HEK293 (cell line): ENCODE measurements around the gene ABCB9.

ENCODE experiments used
- CTCF ChIA-PET: fragments of 350-600 bp; formaldehyde crosslinking; extraction: SDS; loops from one replicate; lab custom pipeline; 2021; ENCODE audit warnings: antibody characterized with exemption; lab: Yijun Ruan, JAX
- POLR2A ChIA-PET: fragments of 300-600 bp; formaldehyde crosslinking; extraction: SDS; loops from one replicate; lab custom pipeline; 2020; ENCODE audit warnings: antibody characterized with exemption, inconsistent platforms; lab: Yijun Ruan, JAX
- H3K27ac ChIP-seq: fragments of 200-500 bp; sonication (Bioruptor generic); 2 replicates; pipeline ENCODE4 v1.5.1; 2014; ENCODE audit warnings: low read depth, low read length, control low read depth, inconsistent platforms; ENCODE audit errors: extremely low read depth
- H3K36me3 ChIP-seq, 2 experiments: fragments of 200-500 bp in 1 of 2; sonication (Bioruptor generic) in 1 of 2; 1 replicate in 1 of 2; 2 replicates in 1 of 2; pipeline ENCODE4 v1.5.1; 2014 to 2017; ENCODE audit warnings: inconsistent platforms in 2 of 2, low read length in 2 of 2; ENCODE audit not compliant: control insufficient read depth in 2 of 2, insufficient read depth in 1 of 2
- H3K4me1 ChIP-seq: fragments of 200-500 bp; sonication (Bioruptor generic); 2 replicates; pipeline ENCODE4 v1.5.1; 2014; ENCODE audit warnings: mild to moderate bottlenecking, low read length, inconsistent platforms; ENCODE audit not compliant: control insufficient read depth, insufficient read depth
- H3K4me3 ChIP-seq: 2 replicates; pipeline ENCODE4 v1.5.1; 2011; ENCODE audit warnings: low read depth, mild to moderate bottlenecking, control low read depth, low read length, moderate library complexity
- H3K9me3 ChIP-seq: fragments of 200-500 bp; sonication (Bioruptor generic); 2 replicates; pipeline ENCODE4 v1.5.1; 2014; ENCODE audit warnings: low read depth, low read length, inconsistent platforms; ENCODE audit not compliant: control insufficient read depth, insufficient read depth
- BCL6B ChIP-seq: fragments of 450-650 bp; formaldehyde crosslinking; IDR thresholded peaks from 2 replicates; pipeline ENCODE4 v1.5.1; 2017; ENCODE audit warnings: missing biosample characterization, missing genetic modification characterization
- FEZF1 ChIP-seq: fragments of 450-650 bp; formaldehyde crosslinking; IDR thresholded peaks from 2 replicates; pipeline ENCODE4 v1.5.1; 2016; ENCODE audit warnings: missing biosample characterization, missing genetic modification characterization
- GFI1B ChIP-seq: fragments of 450-650 bp; formaldehyde crosslinking; IDR thresholded peaks from 2 replicates; pipeline ENCODE4 v1.5.1; 2016; ENCODE audit warnings: missing biosample characterization, missing genetic modification characterization
- WT1 ChIP-seq: fragments of 450-650 bp; formaldehyde crosslinking; IDR thresholded peaks from 2 replicates; pipeline ENCODE4 v1.5.1; 2016; ENCODE audit warnings: missing biosample characterization, missing genetic modification characterization
- ZFHX2 ChIP-seq: fragments of 450-650 bp; formaldehyde crosslinking; conservative IDR thresholded peaks from 2 replicates; pipeline ENCODE4 v1.5.1; 2016; ENCODE audit warnings: missing biosample characterization, missing genetic modification characterization
- ZFP69B ChIP-seq: fragments of 450-650 bp; formaldehyde crosslinking; IDR thresholded peaks from 2 replicates; pipeline ENCODE4 v1.5.1; 2016; ENCODE audit warnings: missing biosample characterization, missing genetic modification characterization
- ZNF140 ChIP-seq: fragments of 450-650 bp; formaldehyde crosslinking; IDR thresholded peaks from 2 replicates; pipeline ENCODE4 v1.5.1; 2016; ENCODE audit warnings: missing biosample characterization, missing genetic modification characterization
- ZNF18 ChIP-seq: fragments of 450-650 bp; formaldehyde crosslinking; IDR thresholded peaks from 2 replicates; pipeline ENCODE4 v1.5.1; 2016; ENCODE audit warnings: missing biosample characterization, missing genetic modification characterization
- ZNF214 ChIP-seq: fragments of 450-650 bp; formaldehyde crosslinking; IDR thresholded peaks from 2 replicates; pipeline ENCODE4 v1.5.1; 2017; ENCODE audit warnings: missing biosample characterization, mild to moderate bottlenecking, missing genetic modification characterization, borderline replicate concordance
- ZNF394 ChIP-seq: fragments of 450-650 bp; formaldehyde crosslinking; IDR thresholded peaks from 2 replicates; pipeline ENCODE4 v1.5.1; 2016; ENCODE audit warnings: missing biosample characterization, missing genetic modification characterization, mild to moderate bottlenecking, moderate library complexity, borderline replicate concordance
- ZNF423 ChIP-seq: fragments of 450-650 bp; formaldehyde crosslinking; IDR thresholded peaks from 2 replicates; pipeline ENCODE4 v1.5.1; 2016; ENCODE audit warnings: missing biosample characterization, missing genetic modification characterization
- ZNF501 ChIP-seq: fragments of 450-650 bp; formaldehyde crosslinking; IDR thresholded peaks from 2 replicates; pipeline ENCODE4 v1.5.1; 2016; ENCODE audit warnings: missing biosample characterization, missing genetic modification characterization
- ZNF555 ChIP-seq: fragments of 450-650 bp; formaldehyde crosslinking; conservative IDR thresholded peaks from 2 replicates; pipeline ENCODE4 v1.5.1; 2017; ENCODE audit warnings: missing biosample characterization, mild to moderate bottlenecking, missing genetic modification characterization, inconsistent platforms
- ZNF645 ChIP-seq: fragments of 450-650 bp; formaldehyde crosslinking; IDR thresholded peaks from 2 replicates; pipeline ENCODE4; 2016; ENCODE audit warnings: missing biosample characterization, missing genetic modification characterization
- ZNF670 ChIP-seq: fragments of 450-650 bp; formaldehyde crosslinking; IDR thresholded peaks from 2 replicates; pipeline ENCODE4 v1.5.1; 2016; ENCODE audit warnings: missing biosample characterization, missing genetic modification characterization, low read depth
- ZNF707 ChIP-seq: fragments of 450-650 bp; formaldehyde crosslinking; IDR thresholded peaks from 2 replicates; pipeline ENCODE4 v1.5.1; 2016; ENCODE audit warnings: missing biosample characterization, missing genetic modification characterization
- ZNF747 ChIP-seq: fragments of 450-650 bp; formaldehyde crosslinking; IDR thresholded peaks from 2 replicates; pipeline ENCODE4 v1.5.1; 2016; ENCODE audit warnings: missing biosample characterization, missing genetic modification characterization
- ZSCAN30 ChIP-seq: fragments of 450-650 bp; IDR thresholded peaks from 2 replicates; pipeline ENCODE4 v1.5.1; 2018; ENCODE audit warnings: missing biosample characterization, mild to moderate bottlenecking, missing genetic modification characterization, moderate library complexity
- ZSCAN5A ChIP-seq: fragments of 450-650 bp; formaldehyde crosslinking; IDR thresholded peaks from 2 replicates; pipeline ENCODE4 v1.5.1; 2016; ENCODE audit warnings: missing biosample characterization, missing genetic modification characterization

ABCB9 gene

GRCh38 chr12:122995503-122996187, 29.4 kb upstream of the ABCB9 start:
- no peak overlapping the region for H3K27ac ChIP-seq
- no peaks in the 10 kb centered on the region for H3K9me3 ChIP-seq
- H3K36me3 ChIP-seq: no peaks in the 10 kb centered on the region
- TF ChIP-seq ZSCAN30 (tag by site-specific recombination) (no peak), ZNF394 (tag by site-specific recombination) (no peak), FEZF1 (no peak), ZNF423 (tag by site-specific recombination) (no peak), ZNF140 (tag by site-specific recombination) (no peak), ZFP69B (tag by site-specific recombination) (no peak), ZNF645 (no peak), ZNF501 (tag by site-specific recombination) (no peak), ZNF555 (tag by site-specific recombination) (no peak), ZNF18 (tag by site-specific recombination) (no peak), ZNF707 (tag by site-specific recombination) (no peak), ZNF747 (tag by site-specific recombination) (no peak), ZNF214 (tag by site-specific recombination) (no peak), ZSCAN5A (tag by site-specific recombination) (no peak), GFI1B (tag by site-specific recombination) (no peak), BCL6B (tag by site-specific recombination) (no peak), WT1 (tag by site-specific recombination) (no peak)
- TF ChIP-seq, all 188 proteins: peak for 0
- CTCF ChIA-PET: interaction anchor here (0.6 kb wide), 1 partner anchor 101 kb away, joined by 3 read pairs; no protein-coding TSS in a partner anchor
- no peak overlapping the region for H3K4me3 ChIP-seq
- no peaks in the 10 kb centered on the region for H3K4me1 ChIP-seq
- POLR2A ChIA-PET: no interaction called here

- CTCF ChIA-PET: no interaction called here
- Histone ChIP-seq H3K4me3 (no peak overlapping the region), H3K9me3 (no peaks in the 10 kb centered on the region), H3K36me3 (no peaks in the 10 kb centered on the region), H3K27ac (no peak overlapping the region), H3K4me1 (no peaks in the 10 kb centered on the region)
- POLR2A ChIA-PET: no interaction called here
- TF ChIP-seq ZNF670 (tag by site-specific recombination) (no peak), ZFHX2 (tag by site-specific recombination) (0 out of 2 replicates have a peak, but pooled peaks have one; percentile 15)
These were observed 28.7 kb upstream of the ABCB9 start for GRCh38 chr12:122994781-122995502.
